Stimulated activated CD4-positive, alpha-beta T cell treated with anti-CD3 and anti-CD28 coated beads, Interleukin-4, amount 100 ng/mL, for 4 hours (primary cell): ENCODE data around the gene FGF4.
"Not testable (repeated sequence)": the region's sequence is repeated elsewhere in the genome, so short reads cannot be mapped to it uniquely, and the experiment has no call there.

Experiments
- DNase-seq, 2 experiments: peaks; one replicate each; pipeline ENCODE4 v3.0.0-alpha.2; 2020

Gene FGF4

DNA sequence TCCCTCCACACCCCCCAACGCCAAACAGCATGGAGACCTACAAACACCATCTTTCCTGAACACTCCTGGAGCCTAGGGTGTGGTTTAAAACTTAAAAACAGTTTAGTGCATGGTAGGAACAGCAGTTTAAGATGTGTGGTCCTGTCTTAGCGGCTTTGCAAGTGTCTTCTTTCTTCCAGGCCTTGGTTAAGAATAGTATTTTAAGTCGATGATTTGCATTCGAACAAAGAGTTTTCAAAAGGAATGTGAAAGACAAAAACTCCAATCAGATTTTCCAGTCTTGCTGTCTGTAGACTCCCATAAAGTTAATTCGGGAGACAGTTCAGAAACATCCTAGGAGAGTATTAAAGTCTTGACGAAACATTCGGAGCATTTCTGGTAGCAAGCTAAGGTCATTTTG is 3.7 kb downstream of the FGF4 start:
- DNase-seq: no peak

- DNase-seq: no peak
Measured at GRCh38 chr11:69770540-69770939, 4.6 kb downstream of the FGF4 start.

DNA sequence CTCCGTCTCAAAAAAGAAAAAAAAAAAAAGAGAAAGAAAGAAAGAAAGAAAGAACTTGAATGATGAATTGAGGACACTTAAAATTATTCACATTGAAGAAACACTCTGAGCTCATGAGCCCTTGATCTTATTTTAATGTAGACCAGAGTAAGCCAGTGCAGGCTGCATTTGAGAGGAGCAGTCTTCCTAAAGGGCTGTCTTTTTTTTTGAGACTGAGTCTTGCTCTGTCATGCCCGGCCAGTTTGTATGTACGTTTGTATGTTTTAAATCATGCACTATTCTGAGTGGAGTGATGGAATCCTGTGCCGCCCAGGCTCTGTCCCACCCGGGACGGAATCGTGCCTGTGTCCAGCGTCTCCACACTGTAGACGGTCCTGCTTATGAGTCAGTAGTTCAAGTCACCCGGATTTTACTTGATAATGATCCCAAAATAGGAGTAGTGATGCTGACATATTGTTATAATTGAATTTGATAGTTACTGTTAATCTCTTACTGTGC is 9.6 kb downstream of the FGF4 start:
- no peak for DNase-seq

GRCh38 chr11:69764918-69765317 is 10.2 kb downstream of the FGF4 start:
- DNase-seq: not testable (repeated sequence)

DNA sequence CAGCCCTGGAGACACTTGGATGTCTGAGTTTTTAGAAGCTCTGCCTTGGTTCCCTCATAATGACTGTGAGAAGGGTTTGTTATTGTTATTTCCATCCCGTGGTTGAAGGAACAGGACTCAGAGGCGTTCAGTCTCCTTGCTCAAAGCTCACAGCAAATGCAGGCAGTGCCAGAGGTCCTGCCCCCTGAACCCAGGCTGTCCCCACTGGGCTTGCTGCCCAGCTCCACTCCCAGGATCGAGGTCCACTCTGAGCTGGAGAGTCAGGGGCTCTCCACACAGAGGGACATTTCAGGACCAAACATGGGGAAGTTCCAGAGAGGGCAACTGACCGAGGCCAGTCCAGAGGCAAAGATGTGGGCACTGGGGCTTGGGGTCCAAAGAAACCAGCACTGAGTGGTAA is 14.8 kb downstream of the FGF4 start:
- no peak for DNase-seq

- DNase-seq: no peak
Measured at GRCh38 chr11:69752890-69753289, 22.3 kb downstream of the FGF4 start.

DNA sequence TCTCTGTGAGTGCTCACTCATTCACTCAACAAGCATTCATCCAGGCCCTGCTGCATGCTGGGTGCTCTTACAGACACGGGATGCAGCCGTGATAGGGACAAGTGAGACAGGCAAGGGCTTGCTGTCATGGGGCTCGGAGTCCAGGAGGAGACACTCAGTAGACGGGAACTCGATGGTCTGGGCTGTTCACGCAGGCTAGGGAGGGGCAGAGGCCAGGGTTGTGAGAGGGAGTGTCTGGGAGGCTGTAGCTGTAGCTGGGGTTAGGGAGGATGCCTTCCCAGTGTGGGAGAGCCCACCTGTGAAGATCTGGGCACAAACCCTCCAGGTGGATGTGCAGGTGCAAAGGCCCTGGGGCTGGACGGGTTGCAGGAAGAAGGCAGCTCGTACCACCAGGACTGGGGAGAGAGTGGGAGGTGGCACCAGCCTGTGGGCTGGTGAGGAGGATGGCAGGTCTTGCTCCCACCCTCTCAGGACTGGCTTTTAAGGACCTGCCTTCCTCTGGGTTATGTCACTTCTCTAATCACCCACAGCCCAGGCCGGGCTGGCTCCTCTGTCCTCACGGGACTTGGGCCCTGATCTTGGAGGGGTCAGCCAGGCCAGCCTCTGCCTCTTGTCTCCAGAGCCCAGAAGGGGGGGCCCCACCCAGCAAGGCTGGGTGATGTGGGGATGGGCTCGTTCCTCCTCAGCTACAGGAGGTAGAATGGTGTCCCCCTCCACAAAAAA is 24.1 kb downstream of the FGF4 start:
- DNase-seq: no peak

DNA sequence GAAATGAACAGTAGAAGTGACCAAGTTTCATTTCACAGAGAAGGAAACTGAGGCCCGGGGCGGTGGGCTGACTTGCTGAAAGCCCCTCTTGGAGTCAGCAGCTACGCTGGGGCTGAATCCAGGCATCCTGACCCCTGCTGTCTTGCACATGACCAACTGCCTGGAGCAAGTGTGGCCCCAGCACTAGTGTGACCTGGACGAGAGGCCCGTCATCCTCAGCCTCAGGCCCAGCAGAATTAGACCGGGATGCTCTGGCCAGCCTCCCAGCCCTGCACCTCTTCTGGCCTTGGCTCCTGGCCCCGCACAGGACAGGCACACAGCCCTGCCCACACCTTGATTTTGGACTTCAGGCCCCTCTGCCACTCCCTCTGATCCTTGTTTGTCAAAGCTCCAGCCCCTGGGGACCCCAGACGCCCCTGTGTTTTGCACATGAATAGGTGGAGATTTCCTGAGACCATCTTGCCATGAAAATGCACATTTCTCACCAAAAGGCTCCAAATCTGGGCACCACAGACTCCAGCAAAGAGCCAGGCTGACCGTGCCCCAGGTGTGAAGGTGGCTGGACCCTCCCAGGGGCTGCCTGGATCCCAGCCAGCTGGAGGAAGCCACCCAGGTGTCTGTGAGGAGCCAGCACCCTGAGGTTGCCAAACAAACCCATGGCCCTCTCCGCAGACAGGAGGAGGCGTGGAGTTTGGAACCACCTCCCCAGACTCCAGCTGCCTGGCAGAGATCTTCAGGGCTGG is 24.9 kb downstream of the FGF4 start:
- no peak for DNase-seq

- no peak for DNase-seq
Measured at GRCh38 chr11:69748637-69749036, 26.5 kb downstream of the FGF4 start.

GRCh38 chr11:69746752-69747742 is 28.1 kb downstream of the FGF4 start:
- no peak for DNase-seq

- DNase-seq: no peak
Measured at GRCh38 chr11:69746140-69746539, 29.0 kb downstream of the FGF4 start.

DNA sequence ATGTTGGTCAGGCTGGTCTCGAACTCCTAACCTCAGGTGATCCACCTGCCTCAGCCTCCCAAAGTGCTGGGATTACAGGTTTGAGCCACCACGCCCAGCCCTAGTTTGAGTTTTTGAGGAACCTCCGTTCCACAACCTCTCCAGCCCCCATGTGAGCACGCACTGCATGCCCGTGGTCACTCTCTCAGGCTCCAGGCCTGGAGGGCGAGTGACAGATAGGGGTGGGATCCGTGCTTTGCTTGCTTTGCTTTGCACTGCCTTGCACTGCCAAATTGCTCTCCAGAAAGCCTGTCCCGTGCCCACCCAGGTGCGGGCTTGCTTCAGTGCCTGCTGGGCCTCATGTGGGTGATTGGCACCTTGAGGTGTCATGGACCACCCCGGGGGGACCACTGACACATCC is 29.9 kb downstream of the FGF4 start:
- DNase-seq: no peak

- no peak for DNase-seq
Measured at GRCh38 chr11:69744435-69744834, 30.7 kb downstream of the FGF4 start.

DNA sequence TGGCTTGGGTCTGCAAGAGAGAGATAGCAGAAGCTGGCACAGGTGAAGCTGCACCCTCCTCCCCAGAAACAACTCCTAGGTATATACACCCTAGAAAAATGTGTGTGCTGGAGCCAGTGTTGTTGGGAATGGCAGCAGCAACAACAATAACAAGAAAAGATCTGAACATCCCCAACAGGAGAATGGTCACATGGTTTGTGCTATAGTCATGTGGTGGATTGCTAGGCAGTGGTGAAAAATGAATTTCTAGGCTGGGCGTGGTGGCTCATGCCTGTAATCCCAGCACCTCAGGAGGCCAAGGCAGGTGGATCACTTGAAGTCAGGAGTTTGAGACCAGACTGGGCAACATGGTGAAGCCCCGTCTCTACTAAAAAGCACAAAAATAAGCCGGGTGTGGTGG is 40.3 kb downstream of the FGF4 start:
- DNase-seq: no peak

DNA sequence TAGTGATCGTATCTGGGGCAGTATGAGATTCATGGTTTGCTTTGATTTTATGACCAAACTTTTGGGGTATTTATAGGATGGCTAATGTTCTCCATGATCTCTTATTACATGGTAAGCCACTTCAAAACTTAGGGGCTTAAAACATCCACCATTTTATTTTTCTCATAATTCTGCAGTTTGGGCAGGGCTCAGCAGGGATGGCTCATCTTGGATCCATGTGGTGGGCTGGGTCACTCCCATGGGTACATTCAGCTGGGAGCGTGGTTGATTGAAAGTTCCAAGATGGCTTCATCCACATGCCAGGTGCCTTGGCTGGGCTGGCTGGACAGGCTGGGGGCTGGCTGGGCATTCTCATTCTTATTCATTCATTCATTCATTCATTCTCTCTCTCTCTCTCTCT is 40.8 kb downstream of the FGF4 start:
- no peak for DNase-seq

- no peak for DNase-seq
Measured at GRCh38 chr11:69732910-69733309, 42.2 kb downstream of the FGF4 start.

DNA sequence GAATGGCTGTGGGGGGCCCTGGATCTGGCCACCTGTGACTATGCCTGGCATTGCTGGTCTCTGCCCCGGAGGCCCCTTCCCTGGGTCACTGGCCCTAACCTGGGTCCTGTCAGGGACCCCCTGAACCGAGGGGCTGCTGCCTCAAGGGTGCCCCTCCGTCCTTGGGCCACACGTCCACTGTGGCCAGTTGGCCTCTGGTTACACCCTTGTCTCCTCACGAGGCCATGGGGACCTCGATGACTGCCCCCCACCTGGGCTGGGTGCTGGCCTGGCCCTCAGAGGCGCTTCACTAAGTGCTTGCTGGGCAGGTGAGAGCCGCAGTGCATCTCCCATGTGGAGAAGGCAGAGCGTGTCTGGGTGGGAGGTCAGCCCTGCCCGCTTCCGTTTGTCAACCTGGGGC is 44.0 kb downstream of the FGF4 start:
- no peak for DNase-seq

- DNase-seq: no peak
Measured at GRCh38 chr11:69730500-69730899, 44.6 kb downstream of the FGF4 start.

GRCh38 chr11:69729252-69729651 is 45.9 kb downstream of the FGF4 start:
- no peak for DNase-seq

- no peak for DNase-seq
Measured at GRCh38 chr11:69727266-69727665, 47.9 kb downstream of the FGF4 start.

DNA sequence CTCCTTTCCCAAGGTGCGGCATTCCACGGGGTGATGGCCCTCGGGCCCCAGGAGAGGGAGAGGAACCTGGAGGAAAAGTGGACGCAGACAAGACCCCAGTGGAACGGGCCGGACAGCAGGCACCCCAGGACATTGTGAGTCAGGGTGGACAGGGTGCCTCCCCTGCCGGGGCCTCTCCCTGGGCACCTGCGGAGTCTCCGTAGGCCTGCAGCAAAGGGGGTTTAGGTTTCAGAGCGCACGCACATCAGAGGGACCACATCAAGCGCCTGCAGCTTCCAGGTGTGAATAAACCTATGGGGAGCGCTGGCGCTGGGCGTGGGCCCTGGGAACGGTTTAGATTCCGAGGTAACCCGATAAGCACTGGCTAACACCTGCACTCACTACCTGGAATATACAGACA is 48.7 kb downstream of the FGF4 start:
- DNase-seq: no peak

DNA sequence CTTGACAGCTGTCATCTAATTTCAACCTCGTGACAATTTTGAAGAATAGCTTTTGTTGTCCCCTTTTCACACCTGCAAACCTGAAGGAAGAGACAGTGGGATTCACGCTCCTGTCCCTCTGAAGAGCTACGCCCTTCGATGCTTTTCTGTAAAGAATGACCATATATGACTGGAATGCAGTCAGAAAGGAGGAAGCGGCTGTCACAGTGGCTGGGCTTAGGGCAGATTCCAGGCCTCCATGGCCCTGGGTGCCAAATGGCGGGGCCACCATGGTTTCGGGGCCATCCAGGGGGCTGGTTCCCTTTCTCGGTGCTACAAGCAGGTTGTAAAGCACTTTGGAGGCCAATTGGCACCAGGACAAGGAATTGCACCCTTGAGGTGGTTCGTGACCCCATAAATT is 49.1 kb downstream of the FGF4 start:
- no peak for DNase-seq

DNA sequence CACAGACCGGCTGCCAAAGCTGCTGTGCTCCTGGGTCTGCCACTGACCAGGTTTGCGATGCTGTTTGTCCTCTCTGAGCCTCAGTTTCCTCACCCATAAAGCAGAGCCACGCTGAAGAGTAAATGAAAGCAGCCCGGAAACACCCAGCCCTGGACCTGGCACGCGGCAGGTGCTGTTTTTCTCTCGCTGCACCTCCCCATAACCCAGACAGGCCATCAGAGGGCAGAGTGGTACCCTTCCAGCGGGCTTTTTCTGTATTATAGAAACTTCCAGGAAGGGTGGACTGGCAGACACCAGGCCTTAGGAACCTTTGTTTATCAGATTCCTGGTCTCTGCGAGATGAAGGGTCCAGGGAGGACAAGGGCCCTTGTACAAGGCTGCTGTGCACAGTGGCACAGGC is 53.4 kb downstream of the FGF4 start:
- no peak for DNase-seq
